Lung (tissue), 12 donors: ENCODE data around the gene FBLN1. TPM values are rescaled to one million over a fixed set of nuclear protein-coding genes. Genes with fewer than 3 reads are reported as not detected.
A peak's percentile ranks its signal among the peaks of the same experiment; 100 is the strongest.
"Not testable (repeated sequence)": the region's sequence is repeated elsewhere in the genome, so short reads cannot be mapped to it uniquely, and the experiment has no call there.

Source experiments
- ATAC-seq: fragments of 200-7000 bp; cut with Tn5 transposase; one replicate; pipeline ENCODE4 v1.9.1; 2020; ENCODE audit warnings: moderate number of reproducible peaks; ENCODE audit not compliant: insufficient read depth, low FRiP score
- DNase-seq, 3 donors: peaks; one replicate each; pipeline ENCODE4 v3.0.0-alpha.2; 2013 to 2017
- H3K27ac ChIP-seq, 2 donors: one replicate each; pipeline ENCODE4 v1.5.1; 2013; ENCODE audit warnings: mild to moderate bottlenecking in 2 of 2, moderate library complexity in 2 of 2, control low read depth in 1 of 2, inconsistent platforms in 1 of 2, low read depth in 1 of 2, low read length in 1 of 2
- H3K27me3 ChIP-seq, 3 donors: one replicate each; pipeline ENCODE4 v1.5.1; 2013; ENCODE audit warnings: low read length in 2 of 3; ENCODE audit not compliant: control insufficient read depth in 3 of 3, insufficient read depth in 3 of 3
- H3K36me3 ChIP-seq, 4 donors: one replicate each; pipeline ENCODE4 v1.5.1; 2013; ENCODE audit warnings: low read length in 4 of 4, mild to moderate bottlenecking in 1 of 4, moderate library complexity in 1 of 4; ENCODE audit not compliant: control insufficient read depth in 4 of 4, insufficient read depth in 4 of 4
- H3K4me1 ChIP-seq, 5 donors: one replicate each; pipeline ENCODE4 v1.5.1; 2013; ENCODE audit warnings: low read length in 5 of 5, mild to moderate bottlenecking in 2 of 5, moderate library complexity in 1 of 5; ENCODE audit not compliant: control insufficient read depth in 5 of 5, insufficient read depth in 5 of 5
- H3K4me3 ChIP-seq: one replicate; pipeline ENCODE4 v1.5.1; 2013; ENCODE audit warnings: mild to moderate bottlenecking, control low read depth, moderate library complexity
- H3K9ac ChIP-seq, 2 donors: one replicate each; pipeline ENCODE4 v1.5.1; 2013; ENCODE audit warnings: low read length in 2 of 2, control low read depth in 1 of 2; ENCODE audit not compliant: insufficient read depth in 1 of 2
- H3K9me3 ChIP-seq, 4 donors: one replicate each; pipeline ENCODE4 v1.5.1; 2013; ENCODE audit warnings: low read length in 3 of 4, mild to moderate bottlenecking in 1 of 4, moderate library complexity in 1 of 4; ENCODE audit not compliant: control insufficient read depth in 4 of 4, insufficient read depth in 3 of 4
- CTCF ChIP-seq: IDR thresholded peaks from 2 replicates; pipeline ENCODE4 v1.5.1; 2012; ENCODE audit warnings: mild to moderate bottlenecking; ENCODE audit errors: control extremely low read depth, extremely low read depth
- WGBS, 2 donors: extraction: QIAGEN DNeasy Blood & Tissue Kit; methylation state at CpG; one replicate each; pipeline ENCODE4 v1.1.7; 2013; 5-methylcytosine and 5-hydroxymethylcytosine counted together
- polyA plus RNA-seq, 2 donors: library from polyadenylated mRNA; stranded (reverse); fragments of 200-250 nt; gene quantifications; one replicate each; pipeline ENCODE4 v1.2.1, GENCODE V29; 2013
- total RNA-seq, 2 donors: library from RNA; depleted of rRNA in 1 of 2; stranded (reverse); fragments of >200 nt in 1 of 2; gene quantifications; one replicate each; pipeline ENCODE4 v1.2.1, GENCODE V29; 2014 to 2021
- donor health status: control.
- donor health status: control.
- donor health status: Bipolar disorder and iron deficiency.
- donor health status: healthy.
- donor health status: DM: yes; HTN: yes; CAD: no.

The FBLN1 gene
- total and polyA plus RNA-seq, 4 donors, result 82.7 to 357 (median 233) TPM

GRCh38 chr22:45542001-45542520 is 39.4 kb downstream of the FBLN1 start:
- TF ChIP-seq CTCF, result no peak
- H3K36me3 ChIP-seq, result peaks cover 0 to 70% (median 31%) of the 10 kb centered on the region in 4 donors
- no peak overlapping the region for H3K9ac ChIP-seq
- WGBS, 2 donors, result 91 to 93% methylated on average over 19 of the region's 19 CpGs
- no peaks in the 10 kb centered on the region for H3K9me3 ChIP-seq
- H3K27me3 ChIP-seq, result no peaks in the 10 kb centered on the region
- no peak overlapping the region for H3K27ac ChIP-seq
- no peak overlapping the region for H3K4me3 ChIP-seq
- peaks cover 0 to 20% (median 14%) of the 10 kb centered on the region in 5 donors for H3K4me1 ChIP-seq
- ATAC-seq, result no peak
- no peak for DNase-seq

GRCh38 chr22:45542736-45543135 is 40.1 kb downstream of the FBLN1 start:
- not testable (repeated sequence) for H3K27me3 ChIP-seq, H3K9me3 ChIP-seq, H3K4me3 ChIP-seq, ATAC-seq, H3K27ac ChIP-seq, DNase-seq, H3K9ac ChIP-seq
- 94 to 95% methylated on average over 13 of the region's 13 CpGs for WGBS, 2 donors
- H3K4me1 ChIP-seq, result peaks cover 0 to 13% (median 9%) of the 10 kb centered on the region in 5 donors
- peaks cover 0 to 75% (median 34%) of the 10 kb centered on the region in 4 donors for H3K36me3 ChIP-seq

- Histone ChIP-seq H3K4me1 (peaks cover 0 to 9% (median 5%) of the 10 kb centered on the region in 5 donors), H3K36me3 (peaks cover 0 to 76% (median 34%) of the 10 kb centered on the region in 4 donors), H3K9me3 (no peaks in the 10 kb centered on the region), H3K4me3 (no peak overlapping the region), H3K9ac (no peak overlapping the region), H3K27ac (no peak overlapping the region), H3K27me3 (no peaks in the 10 kb centered on the region)
- ATAC-seq, result no peak
- no peak for TF ChIP-seq CTCF
- WGBS, 2 donors, result 89 to 93% methylated on average over 13 of the region's 13 CpGs
- no peak for DNase-seq
Observed at GRCh38 chr22:45543243-45543642, 40.6 kb downstream of the FBLN1 start.

DNA sequence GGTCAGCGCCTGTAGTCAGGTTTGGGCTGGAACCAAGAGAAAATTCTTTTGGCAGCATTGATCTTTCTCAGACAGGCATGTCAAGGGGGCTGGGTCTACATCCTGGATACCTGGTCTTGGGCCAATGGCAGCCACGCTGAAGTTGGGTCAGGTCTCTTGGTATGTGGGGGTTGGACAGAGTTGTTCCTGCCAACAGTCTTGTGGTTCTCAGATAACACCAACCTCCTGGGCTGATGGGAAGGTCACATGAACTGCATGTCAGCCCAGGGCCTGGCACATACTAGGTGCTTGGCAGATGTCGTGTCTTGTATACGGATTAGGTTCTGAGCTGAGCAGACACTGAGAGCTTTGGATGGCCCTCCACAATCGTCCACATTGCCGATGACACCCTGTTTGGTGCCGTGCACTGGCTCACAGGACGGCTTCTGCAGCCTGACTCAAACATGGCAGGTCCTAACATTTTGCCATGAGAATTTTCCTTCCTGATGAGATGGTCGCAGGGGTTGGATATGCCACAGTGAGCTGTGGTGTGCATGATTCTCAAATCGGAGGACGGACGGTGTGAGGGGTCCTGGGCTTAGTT is 42.0 kb downstream of the FBLN1 start:
- H3K27ac ChIP-seq, result peak overlapping the region in 1 of 2 donors; percentile 26
- 78 to 89% methylated on average over 12 of the region's 12 CpGs for WGBS, 2 donors
- peaks cover 0 to 80% (median 40%) of the 10 kb centered on the region in 4 donors for H3K36me3 ChIP-seq
- H3K27me3 ChIP-seq, result no peaks in the 10 kb centered on the region
- peaks cover 0 to 7% (median 0%) of the 10 kb centered on the region in 5 donors for H3K4me1 ChIP-seq
- no peak overlapping the region for H3K4me3 ChIP-seq
- ATAC-seq (no peak), DNase-seq (no peak)
- TF ChIP-seq CTCF, result no peak
- no peak overlapping the region for H3K9ac ChIP-seq
- no peaks in the 10 kb centered on the region for H3K9me3 ChIP-seq
